ENCODE data around the gene PGAP1. TPM values are rescaled to one million over a fixed set of nuclear protein-coding genes. Genes with fewer than 3 reads are reported as not detected.

The PGAP1 gene
- total RNA-seq, 2 experiments from 2014 or later: 29.3 to 33.3 TPM

DNA sequence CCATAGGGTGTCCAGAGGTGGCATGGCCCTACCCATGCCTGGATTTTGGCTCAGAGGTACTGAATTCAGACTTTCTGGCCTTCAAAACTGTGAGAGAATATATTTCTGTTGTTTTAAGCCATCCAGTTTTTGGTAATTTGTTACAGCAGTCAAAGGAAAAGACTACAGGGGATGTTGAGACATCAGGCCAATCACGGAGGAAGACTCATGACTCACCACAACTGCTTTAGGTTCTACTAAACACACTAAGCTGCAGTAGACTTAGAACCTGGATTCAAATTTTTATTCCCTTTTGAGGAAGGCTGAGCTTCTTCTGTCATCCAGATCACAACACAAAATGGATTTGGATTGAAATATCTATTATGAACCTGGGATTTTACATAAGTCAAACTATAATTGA, 105.3 kb downstream of the PGAP1 start:
- no peak overlapping the region for H3K4me3 Mint-ChIP-seq
- no peak for DNase-seq
- H3K36me3 Mint-ChIP-seq (ENCODE audit: low read depth): no peaks in the 10 kb centered on the region
- CTCF ChIA-PET: interaction anchor here (0.6 kb wide), 1 partner anchor 458 kb away, joined by 3 read pairs; no protein-coding TSS in a partner anchor
- no peak overlapping the region for H3K27ac Mint-ChIP-seq
- peaks cover 16% of the 10 kb centered on the region for H3K27me3 Mint-ChIP-seq (ENCODE audit: low read depth)
- H3K9me3 Mint-ChIP-seq: peaks cover 9% of the 10 kb centered on the region
- no peaks in the 10 kb centered on the region for H3K4me1 Mint-ChIP-seq (ENCODE audit: low read depth)
- intact Hi-C loops (cut with micrococcal nuclease): no loop called here

DNA sequence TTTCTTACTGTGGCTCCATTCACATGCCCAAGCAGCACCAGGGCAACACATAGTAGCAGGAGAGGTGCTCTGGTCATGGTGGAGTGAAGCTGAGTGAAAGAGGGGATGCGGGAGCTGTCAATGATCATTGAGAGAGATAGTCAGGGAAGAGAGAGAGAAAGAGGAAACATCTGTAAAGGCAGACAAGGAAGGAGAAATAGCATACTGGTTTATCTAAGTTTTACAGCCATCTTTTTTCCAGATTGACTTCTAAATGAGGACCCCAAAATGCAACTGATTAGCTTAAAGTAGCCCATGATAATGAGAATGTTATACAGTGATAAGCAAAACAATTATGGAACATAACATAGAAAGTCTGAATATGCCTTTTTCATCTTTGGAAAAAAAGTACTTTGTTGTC, 117.2 kb downstream of the PGAP1 start, which contains the start of gene C2orf66:
TSS of gene C2orf66 (minus strand) at position 96 of the 400 bp plus-strand sequence. CDS start at position 77, 19 bp downstream.
- CTCF ChIA-PET: no interaction called here
- H3K9me3 Mint-ChIP-seq: peaks cover 4% of the 10 kb centered on the region
- H3K27me3 Mint-ChIP-seq (ENCODE audit: low read depth): peaks cover 21% of the 10 kb centered on the region
- no peak for DNase-seq
- H3K36me3 Mint-ChIP-seq (ENCODE audit: low read depth): no peaks in the 10 kb centered on the region
- no peaks in the 10 kb centered on the region for H3K4me1 Mint-ChIP-seq (ENCODE audit: low read depth)
- H3K4me3 Mint-ChIP-seq: no peak within 1 kb of the TSS
- H3K27ac Mint-ChIP-seq: no peak within 1 kb of the TSS
- intact Hi-C loops (cut with micrococcal nuclease): no loop called here

DNA sequence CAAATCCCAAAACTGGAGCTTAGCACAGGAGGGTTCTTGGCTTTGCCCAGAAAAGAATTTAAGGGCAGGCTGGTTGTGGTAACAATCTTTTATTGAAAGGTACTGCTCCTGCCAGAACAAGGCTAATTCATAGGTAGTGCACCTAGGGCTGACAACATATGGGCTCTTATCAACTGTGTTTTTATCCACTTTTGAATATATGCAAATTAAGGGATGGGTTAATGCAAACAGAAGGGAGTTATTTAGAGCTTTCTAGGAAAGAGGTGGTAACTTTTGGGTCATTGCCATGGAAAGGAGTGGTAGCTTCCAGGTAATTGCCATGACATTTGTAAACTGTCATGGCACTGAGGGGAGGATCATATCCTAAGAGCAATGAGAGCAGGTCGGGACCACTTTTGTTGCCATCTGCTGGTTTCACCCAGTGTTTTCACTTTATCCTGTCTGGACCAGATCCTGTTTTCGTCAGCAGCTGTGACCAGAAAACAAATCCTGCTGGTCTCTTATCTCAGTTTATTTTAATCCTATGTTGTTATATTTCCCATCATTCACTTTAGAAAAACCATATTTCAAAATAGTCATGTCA, 118.3 kb downstream of the PGAP1 start:
- H3K27me3 Mint-ChIP-seq (ENCODE audit: low read depth): peaks cover 24% of the 10 kb centered on the region
- H3K36me3 Mint-ChIP-seq (ENCODE audit: low read depth): no peaks in the 10 kb centered on the region
- no peak overlapping the region for H3K4me3 Mint-ChIP-seq
- H3K27ac Mint-ChIP-seq: no peak overlapping the region
- intact Hi-C loops (cut with micrococcal nuclease): no loop called here
- CTCF ChIA-PET: no interaction called here
- DNase-seq: no peak
- H3K9me3 Mint-ChIP-seq: no peaks in the 10 kb centered on the region
- H3K4me1 Mint-ChIP-seq (ENCODE audit: low read depth): no peaks in the 10 kb centered on the region

GRCh38 chr2:196804381-196804780, 122.1 kb downstream of the PGAP1 start:
- H3K27me3 Mint-ChIP-seq (ENCODE audit: low read depth): peaks cover 8% of the 10 kb centered on the region
- DNase-seq: no peak
- intact Hi-C loops (cut with micrococcal nuclease): no loop called here
- peaks cover 19% of the 10 kb centered on the region for H3K4me1 Mint-ChIP-seq (ENCODE audit: low read depth)
- peaks cover under 1% of the 10 kb centered on the region for H3K36me3 Mint-ChIP-seq (ENCODE audit: low read depth)
- H3K4me3 Mint-ChIP-seq: no peak overlapping the region
- CTCF ChIA-PET: no interaction called here
- no peak overlapping the region for H3K27ac Mint-ChIP-seq
- no peaks in the 10 kb centered on the region for H3K9me3 Mint-ChIP-seq

DNA sequence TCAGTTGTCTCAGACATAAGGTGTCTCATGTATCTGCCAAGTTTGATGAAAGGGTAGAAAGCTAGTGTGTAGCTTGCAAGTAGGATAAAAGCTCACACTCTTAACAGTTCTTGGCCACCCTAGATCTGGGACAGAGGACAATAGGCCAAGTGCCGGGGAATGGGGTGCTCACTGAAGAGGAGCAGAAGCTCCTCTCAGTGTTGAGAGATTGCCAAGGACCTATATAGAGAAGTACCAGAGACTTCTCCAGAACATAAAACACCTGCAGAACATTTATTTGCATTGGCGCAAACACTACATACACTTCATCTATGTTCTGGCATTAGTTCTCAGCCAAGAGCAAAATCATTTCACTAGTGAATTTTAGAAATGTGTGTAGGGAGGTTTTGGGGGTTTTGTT, 124.1 kb downstream of the PGAP1 start:
- peaks cover 3% of the 10 kb centered on the region for H3K27me3 Mint-ChIP-seq (ENCODE audit: low read depth)
- CTCF ChIA-PET: interaction anchor here (0.8 kb wide), 1 partner anchor 9 kb away, joined by 3 read pairs; no protein-coding TSS in a partner anchor
- H3K36me3 Mint-ChIP-seq (ENCODE audit: low read depth): peaks cover 6% of the 10 kb centered on the region
- H3K27ac Mint-ChIP-seq: no peak overlapping the region
- H3K4me1 Mint-ChIP-seq (ENCODE audit: low read depth): peaks cover 27% of the 10 kb centered on the region
- intact Hi-C loops (cut with micrococcal nuclease): no loop called here
- H3K9me3 Mint-ChIP-seq: no peaks in the 10 kb centered on the region
- DNase-seq: no peak
- no peak overlapping the region for H3K4me3 Mint-ChIP-seq

DNA sequence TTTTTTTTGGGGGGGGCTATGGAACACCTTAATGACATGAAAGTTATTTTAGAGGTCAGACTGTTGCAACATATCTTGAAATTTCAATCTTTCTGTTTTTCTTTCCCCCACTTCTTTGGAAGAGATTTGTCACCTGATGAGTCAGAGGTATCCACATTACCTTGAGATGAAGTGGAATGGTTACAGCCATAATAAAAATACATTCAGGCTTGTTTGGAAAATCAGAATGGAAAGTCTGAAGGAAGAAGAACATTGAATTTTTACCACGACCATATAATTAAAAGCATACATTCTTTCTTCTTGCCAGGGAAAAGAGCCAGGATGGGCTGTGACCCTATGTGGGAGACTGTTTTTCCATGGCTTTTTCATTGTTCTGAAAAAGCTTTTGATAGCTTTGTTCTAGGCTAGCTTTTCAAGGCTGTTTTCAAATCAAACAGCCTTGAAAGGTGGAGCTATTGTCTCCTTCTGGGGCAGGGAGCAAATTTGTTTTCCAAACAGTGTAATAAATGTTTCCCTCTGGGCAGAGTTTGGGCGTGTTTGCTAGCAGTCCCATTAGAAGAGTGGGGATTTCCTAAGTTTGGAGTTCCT, 124.7 kb downstream of the PGAP1 start:
- H3K27ac Mint-ChIP-seq: no peak overlapping the region
- H3K27me3 Mint-ChIP-seq (ENCODE audit: low read depth): peaks cover 3% of the 10 kb centered on the region
- DNase-seq: no peak
- H3K4me3 Mint-ChIP-seq: no peak overlapping the region
- H3K4me1 Mint-ChIP-seq (ENCODE audit: low read depth): peaks cover 32% of the 10 kb centered on the region
- H3K36me3 Mint-ChIP-seq (ENCODE audit: low read depth): peaks cover 10% of the 10 kb centered on the region
- H3K9me3 Mint-ChIP-seq: no peaks in the 10 kb centered on the region
- intact Hi-C loops (cut with micrococcal nuclease): no loop called here
- CTCF ChIA-PET: no interaction called here

DNA sequence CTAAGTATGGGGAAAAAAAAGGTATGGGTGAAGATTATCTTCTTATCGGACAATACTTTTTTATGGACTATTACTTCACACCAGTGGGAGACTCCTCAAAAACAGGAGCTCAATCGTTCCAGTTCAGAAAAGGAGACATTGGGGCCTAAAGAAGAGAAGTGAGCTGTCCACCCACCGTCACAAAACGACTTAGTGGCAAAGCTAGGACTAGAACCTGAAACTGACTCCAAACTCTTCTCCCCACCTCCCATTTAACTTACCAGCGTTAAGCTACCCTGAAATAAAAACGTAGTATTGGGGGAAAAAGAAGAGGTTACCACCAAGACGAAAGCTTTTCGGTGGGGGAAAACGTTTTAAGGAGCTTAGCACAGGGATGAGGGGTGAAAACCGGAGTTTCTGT, 127.5 kb downstream of the PGAP1 start:
- H3K36me3 Mint-ChIP-seq (ENCODE audit: low read depth): peaks cover 24% of the 10 kb centered on the region
- H3K27ac Mint-ChIP-seq: peak overlapping the region; percentile 90

DNA sequence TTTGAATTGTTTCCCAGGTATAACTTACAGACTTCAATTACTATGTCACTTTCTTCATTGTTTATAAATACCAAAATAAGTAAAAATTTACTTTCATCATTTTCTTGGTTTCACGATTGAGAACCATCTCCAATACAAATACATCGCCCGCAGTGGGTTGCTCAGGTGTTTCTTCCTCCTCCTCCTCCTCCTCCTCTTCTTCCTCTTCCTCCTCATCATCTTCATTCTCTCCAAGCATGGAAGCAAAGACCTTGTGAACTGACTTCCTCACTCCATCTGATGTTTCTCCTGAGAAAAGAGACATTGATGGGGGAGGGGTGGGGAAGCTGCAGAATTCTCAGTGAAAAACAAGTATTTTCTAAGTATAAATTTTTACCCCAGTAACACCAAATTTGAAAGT, 133.6 kb downstream of the PGAP1 start:
- no peaks in the 10 kb centered on the region for H3K27me3 Mint-ChIP-seq (ENCODE audit: low read depth)
- intact Hi-C loops (cut with micrococcal nuclease): loop anchor here (10.0 kb wide), 1 partner anchor 722 kb away; the partner anchor contains the start of gene MOB4
- no peak for DNase-seq
- H3K4me3 Mint-ChIP-seq: no peak overlapping the region
- H3K4me1 Mint-ChIP-seq (ENCODE audit: low read depth): peaks cover 28% of the 10 kb centered on the region
- H3K27ac Mint-ChIP-seq: no peak overlapping the region
- CTCF ChIA-PET: interaction anchor here (1.1 kb wide), 1 partner anchor 64 kb away, joined by 3 read pairs; no protein-coding TSS in a partner anchor
- H3K9me3 Mint-ChIP-seq: no peaks in the 10 kb centered on the region
- peaks cover 43% of the 10 kb centered on the region for H3K36me3 Mint-ChIP-seq (ENCODE audit: low read depth)

More for the DNA sequence above, 127.5 kb downstream of the PGAP1 start:
- Mint-ChIP-seq H3K27me3 (ENCODE audit: low read depth) (peaks cover 3% of the 10 kb centered on the region), H3K4me3 (peak overlapping the region; percentile 91), H3K9me3 (no peaks in the 10 kb centered on the region), H3K4me1 (ENCODE audit: low read depth) (peaks cover 44% of the 10 kb centered on the region)
- CTCF ChIA-PET: interaction anchor here (1.0 to 1.3 kb wide), 2 partner anchors 14 to 48 kb away, joined by 6 to 7 read pairs; no protein-coding TSS in a partner anchor
- no peak for DNase-seq
- intact Hi-C loops (cut with micrococcal nuclease): loop anchor here (1.0 to 10.0 kb wide), 6 partner anchors 128 to 716 kb away; partner anchors contain the start of genes CCDC150, COQ10B, MOB4 and SF3B1

- Mint-ChIP-seq H3K27ac (peak overlapping the region; percentile 79), H3K27me3 (ENCODE audit: low read depth) (no peaks in the 10 kb centered on the region), H3K9me3 (no peaks in the 10 kb centered on the region), H3K4me1 (ENCODE audit: low read depth) (peaks cover 17% of the 10 kb centered on the region), H3K36me3 (ENCODE audit: low read depth) (peaks cover 33% of the 10 kb centered on the region), H3K4me3 (no peak overlapping the region)
- CTCF ChIA-PET: no interaction called here
- DNase-seq: peak; percentile 74
- intact Hi-C loops (cut with micrococcal nuclease): loop anchor here (1.0 to 10.0 kb wide), 3 partner anchors 32 to 591 kb away; no protein-coding TSS in a partner anchor
Observed at GRCh38 chr2:196783431-196784094, 142.9 kb downstream of the PGAP1 start.

Other genes with a start within 250 kb of the PGAP1 start
- 10 to 100 TPM; 80.4 to 86.2 TPM for gene GTF3C3, start 127.0 kb downstream of the PGAP1 start, total RNA-seq
- not detected for gene C2orf66, start 117.4 kb downstream of the PGAP1 start, total RNA-seq

Data from activated naive CD4-positive, alpha-beta T cell treated with anti-CD3 and anti-CD28 coated beads for 36 hours (primary cell).